Measurements from ENCODE around the gene HYAL3.
"Not testable (repeated sequence)": the region's sequence is repeated elsewhere in the genome, so short reads cannot be mapped to it uniquely, and the experiment has no call there.

Gene HYAL3

DNA sequence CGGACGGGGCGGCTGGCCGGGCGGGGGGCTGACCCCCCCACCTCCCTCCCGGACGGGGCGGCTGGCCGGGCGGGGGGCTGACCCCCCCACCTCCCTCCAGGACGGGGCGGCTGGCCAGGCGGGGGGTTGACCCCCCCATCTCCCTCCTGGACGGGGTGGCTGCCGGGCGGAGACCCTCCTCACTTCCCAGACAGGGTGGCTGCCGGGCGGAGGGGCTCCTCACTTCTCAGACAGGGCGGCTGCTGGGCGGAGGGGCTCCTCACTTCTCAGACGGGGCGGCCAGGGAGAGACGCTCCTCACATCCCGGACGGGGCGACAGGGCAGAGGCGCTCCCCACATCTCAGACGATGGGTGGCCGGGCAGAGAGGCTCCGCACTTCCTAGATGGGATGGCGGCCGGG lies 12.8 kb upstream of the HYAL3 start:
- DNase-seq: not testable (repeated sequence)

- no peak for DNase-seq
These were observed 5.4 kb upstream of the HYAL3 start for GRCh38 chr3:50304601-50305000.

GRCh38 chr3:50303013-50303815 lies 4.0 kb upstream of the HYAL3 start, which contains the start of gene HYAL1:
Gene HYAL1, minus strand, starts transcription at chr3:50303574. Its CDS starts 618 bp downstream, at chr3:50302956.
- DNase-seq: no peak

DNA sequence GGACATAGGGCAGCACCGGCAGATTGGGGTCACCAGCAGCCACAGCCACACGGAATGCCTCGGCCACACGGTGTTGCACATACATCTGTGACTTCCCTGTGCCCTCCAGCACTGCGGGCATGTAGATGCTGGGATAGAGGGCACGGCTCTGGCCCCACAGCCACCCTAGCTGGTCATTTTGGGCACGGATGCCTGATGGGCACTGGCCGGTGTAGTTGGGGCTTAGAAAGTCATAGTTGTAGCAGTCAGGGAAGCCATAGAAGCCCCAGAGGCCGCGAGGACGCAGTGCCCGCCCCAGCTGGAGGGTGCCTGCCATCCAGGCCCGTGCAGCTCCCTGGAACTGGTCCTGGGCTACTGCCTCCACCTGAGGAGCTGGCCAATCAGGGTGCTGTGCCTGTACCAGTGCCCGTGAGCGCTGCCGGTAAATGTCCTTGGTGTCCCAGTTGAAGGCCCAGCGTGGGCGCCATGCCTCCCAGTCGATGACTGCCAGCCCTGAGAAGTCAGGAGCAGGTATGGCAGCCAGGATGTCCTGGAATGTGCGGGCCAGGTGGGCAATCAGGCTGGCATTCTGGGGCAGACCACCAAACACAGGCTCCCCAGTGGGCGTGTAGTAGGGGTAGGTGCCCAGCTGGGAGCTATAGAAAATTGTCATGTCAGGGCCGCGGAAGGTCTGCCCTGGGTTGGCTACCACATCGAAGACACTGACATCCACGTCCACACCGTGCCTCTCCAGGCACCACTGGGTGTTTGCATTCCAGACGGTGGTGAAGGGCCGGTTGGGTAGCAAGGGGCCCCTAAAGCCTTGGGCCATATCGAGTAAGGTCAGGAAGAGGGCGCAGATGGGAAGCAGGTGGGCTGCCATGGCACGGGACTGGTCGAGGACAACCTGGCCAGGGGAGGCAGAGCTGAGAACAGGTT lies 3.1 kb upstream of the HYAL3 start:
- DNase-seq: no peak

DNA sequence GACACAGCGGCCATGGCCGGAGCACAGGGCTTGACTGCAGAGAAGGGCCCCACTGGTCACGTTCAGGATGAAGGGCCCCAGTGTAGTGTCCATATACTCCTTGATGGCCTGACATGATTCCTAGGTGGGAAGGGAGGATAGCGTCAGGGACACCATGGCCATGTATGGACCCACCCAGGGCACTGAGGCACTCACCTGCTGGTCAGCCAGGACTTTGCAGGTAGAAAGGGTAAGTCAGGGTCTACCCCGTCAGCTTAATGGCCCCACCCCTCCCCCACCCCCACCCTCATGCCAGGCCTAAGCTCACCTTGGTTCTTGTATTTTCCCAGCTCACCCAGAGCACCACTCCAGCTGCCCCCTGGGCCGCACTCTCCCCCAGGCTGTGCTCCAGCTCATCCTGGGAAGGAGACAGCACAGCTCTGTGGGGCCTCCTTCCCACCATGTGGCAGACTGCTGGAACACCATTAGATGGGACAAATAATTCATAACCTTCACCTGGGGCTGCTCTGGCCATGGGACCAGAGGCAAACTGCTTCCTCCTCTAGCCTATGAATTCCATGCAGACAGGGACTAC lies 1.6 kb upstream of the HYAL3 start:
- DNase-seq: no peak

GRCh38 chr3:50299929-50300680 lies 900 bp upstream of the HYAL3 start:
- DNase-seq: peak; percentile 50

DNA sequence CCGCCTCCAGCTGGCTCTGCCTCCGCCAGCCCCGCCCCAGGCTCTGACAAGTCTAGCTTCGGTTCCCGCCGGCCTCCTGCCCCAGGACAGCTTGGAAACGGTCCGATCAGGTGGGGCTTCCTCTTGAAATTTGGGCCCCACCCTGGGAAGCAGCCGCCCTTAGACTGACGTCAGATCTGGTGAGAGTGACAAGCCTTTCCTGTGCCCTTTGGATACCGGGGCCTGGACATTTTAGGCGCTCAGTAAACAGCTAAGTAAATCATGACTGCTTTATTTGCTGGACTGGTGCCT lies 378 bp upstream of the HYAL3 start:
- no peak for DNase-seq

- no peak for DNase-seq
These were observed 1.1 kb downstream of the HYAL3 start for GRCh38 chr3:50297896-50298725.

DNA sequence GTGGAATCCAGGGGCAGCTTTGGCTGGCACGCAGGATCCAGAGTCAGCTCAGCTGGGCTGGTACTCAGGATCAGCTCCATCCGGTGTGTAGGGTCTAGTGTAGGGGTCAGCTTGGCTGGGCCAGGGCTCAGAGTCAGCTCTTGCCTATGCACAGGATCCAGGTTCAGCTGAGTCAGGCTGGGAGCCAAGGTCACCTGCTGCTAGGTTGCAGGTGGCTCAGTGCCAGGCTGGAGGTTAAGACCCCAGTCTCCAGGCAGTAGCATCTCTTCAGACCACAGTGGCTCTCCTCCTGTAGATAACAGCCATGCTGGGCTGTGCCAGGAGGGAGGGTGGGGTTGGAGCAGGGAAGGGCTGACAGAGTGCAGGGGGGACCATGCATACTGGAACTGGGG lies 1.8 kb downstream of the HYAL3 start:
- DNase-seq: no peak

DNA sequence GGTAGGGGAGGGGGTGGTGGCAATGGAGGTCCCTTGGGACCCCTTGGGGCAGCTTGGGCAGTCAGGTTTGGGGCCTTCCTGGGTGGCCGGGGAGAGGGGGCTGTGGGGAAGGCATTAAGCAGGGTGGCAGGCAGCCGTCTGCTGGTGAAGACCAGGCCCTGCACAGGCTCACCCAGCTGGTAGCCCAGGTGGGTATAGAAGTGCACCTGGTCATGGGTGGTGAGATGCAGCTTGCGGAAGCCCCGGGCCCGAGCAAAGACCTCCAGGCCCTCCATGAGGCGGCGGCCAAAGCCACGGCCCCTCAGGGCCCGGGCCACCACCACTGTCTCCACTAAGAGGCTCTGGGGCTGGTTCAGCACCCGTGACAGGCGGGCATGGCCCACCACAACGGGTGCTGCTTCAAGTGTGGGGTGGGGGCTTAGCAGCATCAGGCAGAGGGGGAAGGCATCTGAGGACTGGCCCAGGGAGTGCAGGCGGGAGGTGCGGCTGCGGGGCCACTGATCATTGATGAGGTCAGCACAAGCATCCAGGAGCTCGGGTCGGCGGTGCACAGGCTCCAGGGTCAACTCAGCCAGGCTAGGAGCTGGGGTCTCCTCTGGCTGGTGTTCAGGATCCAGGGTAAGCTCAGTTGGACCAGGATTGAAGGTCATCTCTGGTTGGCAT lies 2.4 kb downstream of the HYAL3 start:
- DNase-seq: no peak

DNA sequence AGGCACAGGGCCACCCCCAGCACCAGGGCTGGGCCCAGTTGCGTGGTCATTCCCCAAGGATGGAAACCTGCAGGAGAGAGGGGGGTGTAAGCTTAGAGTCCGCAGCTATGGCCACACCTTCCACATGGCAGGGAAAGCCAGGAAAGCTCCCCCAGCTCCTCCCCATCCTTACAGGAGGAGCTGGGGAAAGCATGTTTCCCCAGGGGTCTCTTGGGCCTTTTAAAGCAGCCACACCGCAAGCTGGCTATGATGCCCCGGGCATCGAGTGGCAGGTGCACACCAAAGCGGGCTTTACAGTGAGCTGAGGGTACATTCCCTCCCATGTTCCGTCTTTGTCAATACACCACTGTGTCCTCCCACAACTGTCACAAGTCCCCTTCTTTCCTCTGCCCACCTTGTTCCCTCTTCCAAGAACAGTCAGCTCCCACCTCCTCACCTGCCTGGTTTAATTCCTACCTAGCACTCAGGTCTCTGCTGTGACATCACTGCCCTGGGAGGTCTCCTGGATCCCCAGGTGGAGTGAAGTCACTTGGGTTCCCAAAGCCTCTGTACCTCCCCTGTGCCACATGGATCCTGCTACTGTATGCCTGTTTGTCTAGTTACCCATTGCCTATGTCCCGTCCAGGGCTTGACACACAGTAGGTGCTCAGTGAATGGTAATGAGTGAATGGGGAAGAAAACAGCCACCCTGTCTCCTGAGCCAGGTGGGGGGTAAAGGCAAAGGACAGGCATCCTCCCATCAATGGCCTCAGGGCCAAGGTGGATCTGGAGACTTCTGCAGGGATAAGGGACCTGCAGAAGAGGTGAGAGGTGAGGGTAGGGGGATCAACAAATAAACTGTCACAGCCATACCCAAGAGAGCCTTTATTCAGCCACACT lies 3.4 kb downstream of the HYAL3 start:
- no peak for DNase-seq

- no peak for DNase-seq
These were observed 4.5 kb downstream of the HYAL3 start for GRCh38 chr3:50294492-50295403.

DNA sequence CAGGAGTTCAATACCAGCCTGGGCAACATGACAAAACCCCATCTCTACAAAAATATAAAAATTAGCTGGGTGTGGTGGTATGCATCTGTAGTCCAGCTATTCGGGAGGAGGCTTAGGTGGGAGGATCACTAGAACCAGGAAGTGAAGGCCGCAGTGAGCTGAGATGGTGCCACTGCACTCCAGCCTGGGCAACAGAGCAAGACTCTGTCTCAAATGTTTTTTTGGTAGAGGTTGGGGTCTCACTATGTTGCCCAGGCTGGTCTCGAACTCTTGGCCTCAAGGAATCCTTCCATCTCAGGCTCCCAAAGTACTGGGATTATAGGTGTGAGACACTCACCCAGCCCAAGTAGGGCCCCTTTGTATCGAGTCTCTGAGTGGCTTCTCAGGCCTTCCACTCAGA lies 5.1 kb downstream of the HYAL3 start:
- no peak for DNase-seq

DNA sequence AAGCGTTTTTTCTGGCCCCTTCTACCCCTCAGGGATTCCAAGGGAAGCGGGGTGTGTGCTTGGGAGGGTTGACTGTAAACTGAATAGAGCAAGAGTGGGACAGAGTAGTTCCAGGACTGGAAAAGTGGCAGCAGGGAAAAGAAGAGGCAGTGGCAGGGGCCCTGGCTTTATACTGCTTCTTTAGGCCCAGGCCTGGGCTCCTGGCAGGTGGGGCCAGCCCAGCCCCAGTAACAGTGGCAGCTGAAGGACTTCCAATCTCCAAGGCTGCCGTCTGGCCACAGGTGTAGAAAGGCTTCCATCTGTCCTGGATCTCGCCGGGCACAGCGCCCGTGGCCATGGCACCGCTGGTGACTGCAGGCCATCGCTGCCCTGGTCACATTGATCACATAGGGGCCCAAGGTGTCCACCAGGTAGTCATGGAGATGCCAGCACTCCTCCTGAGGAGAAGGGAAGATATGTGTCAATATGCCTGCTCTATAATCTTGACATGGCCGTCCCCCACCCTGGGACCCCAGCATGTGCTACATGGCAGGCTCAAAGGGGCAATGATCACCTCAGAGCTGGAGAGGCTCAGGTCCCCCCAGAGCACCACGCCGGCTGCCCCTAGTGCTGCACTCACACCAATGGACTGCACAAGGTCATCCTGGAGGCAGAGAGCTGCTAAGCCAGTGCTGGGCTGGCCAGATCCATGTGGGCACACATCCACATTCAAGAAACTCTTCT lies 6.0 kb downstream of the HYAL3 start:
- DNase-seq: no peak

GRCh38 chr3:50292159-50293078 lies 6.8 kb downstream of the HYAL3 start, which contains the start of gene IFRD2:
Gene IFRD2, minus strand, starts transcription at chr3:50292429. Its CDS starts 155 bp downstream, at chr3:50292274.
- peak; percentile 97 for DNase-seq

DNA sequence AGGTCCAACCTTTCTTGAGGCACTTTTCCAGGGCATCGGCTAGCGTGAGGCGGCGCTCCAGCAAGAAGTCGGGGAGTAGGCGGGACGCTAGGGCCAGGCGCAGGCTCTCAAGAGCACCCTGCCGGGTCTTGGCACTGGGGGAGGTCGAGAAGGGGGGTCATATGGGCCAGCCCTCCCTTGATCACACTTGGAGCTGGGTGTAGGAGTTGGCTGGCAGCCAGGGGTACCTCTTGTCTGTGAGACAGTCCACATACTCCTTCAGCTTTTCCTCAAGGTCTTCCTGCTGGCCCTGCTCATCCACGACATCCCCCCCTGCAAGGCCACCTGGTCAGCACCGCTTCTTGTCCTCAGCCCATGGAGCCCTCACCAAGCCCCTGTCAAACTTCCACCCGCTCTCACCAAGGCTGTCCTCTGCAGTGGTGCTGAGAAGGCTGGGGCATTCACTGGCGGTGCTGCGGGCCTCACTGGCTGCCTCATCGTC lies 9.0 kb downstream of the HYAL3 start:
- DNase-seq: no peak

DNA sequence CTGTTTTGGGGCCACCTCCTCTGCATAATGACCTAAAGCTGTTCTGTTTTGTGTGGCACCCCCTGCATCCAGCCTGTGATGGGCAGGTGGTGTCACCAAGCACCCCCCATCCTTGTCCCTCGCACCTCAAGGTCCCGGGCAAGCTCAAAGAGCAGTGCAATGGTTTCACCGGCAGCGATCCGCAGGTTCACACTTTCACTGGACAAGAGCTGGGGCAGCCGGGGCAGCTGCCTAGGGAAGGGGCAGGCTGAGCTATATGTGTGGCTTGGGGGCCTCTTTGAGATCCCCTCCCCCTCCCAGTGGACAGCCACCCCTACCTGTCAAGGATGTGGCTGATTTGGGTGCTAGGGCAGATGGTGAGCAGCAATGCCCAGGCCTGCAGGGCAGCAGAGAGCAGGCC lies 10.1 kb downstream of the HYAL3 start:
- DNase-seq: no peak

All from fibroblast of skin of right biceps (primary cell).